ENCODE data around the gene DOCK1.

GRCh38 chr10:126966938-126967337 lies 61.7 kb downstream of the DOCK1 start:
- TF ChIP-seq CTCF (IDR thresholded peaks at IDR 0.05): no peak
- TF ChIP-seq POLR2A (IDR thresholded peaks at IDR 0.05): no peak
